Karpas-422 (cell line): ENCODE results near the gene XIAP. TPM values are rescaled to one million over a fixed set of nuclear protein-coding genes. Genes with fewer than 3 reads are reported as not detected.

Source experiments
- DNase-seq: peaks from one replicate; pipeline ENCODE4 v3.0.0-alpha.2; 2015
- H2AFZ ChIP-seq: fragments of 200-600 bp; sonication (generic); 2 replicates; pipeline ENCODE4 v1.6.1; 2014; ENCODE audit warnings: antibody characterized with exemption, low read length, mixed read lengths
- H3K27ac ChIP-seq: fragments of 200-600 bp; sonication (generic); 2 replicates; pipeline ENCODE4 v1.5.1; 2014; ENCODE audit warnings: mild to moderate bottlenecking, low read length, moderate library complexity
- H3K27me3 ChIP-seq: fragments of 200-600 bp; sonication (generic); 2 replicates; pipeline ENCODE4 v1.6.1; 2014; ENCODE audit warnings: low read length, mixed read lengths
- H3K36me3 ChIP-seq: fragments of 200-600 bp; sonication (generic); 2 replicates; pipeline ENCODE4 v1.6.1; 2014; ENCODE audit warnings: low read length, mixed read lengths; ENCODE audit not compliant: insufficient read depth
- H3K4me1 ChIP-seq: fragments of 200-600 bp; sonication (generic); 2 replicates; pipeline ENCODE4 v1.6.1; 2014; ENCODE audit warnings: mild to moderate bottlenecking, low read length, mixed read lengths
- H3K4me2 ChIP-seq: fragments of 200-600 bp; sonication (generic); 2 replicates; pipeline ENCODE4 v1.6.1; 2014; ENCODE audit warnings: low read length, low read depth, mild to moderate bottlenecking; ENCODE audit not compliant: poor library complexity, severe bottlenecking
- H3K4me3 ChIP-seq: fragments of 200-600 bp; sonication (generic); 2 replicates; pipeline ENCODE4 v1.5.1; 2014; ENCODE audit warnings: mild to moderate bottlenecking, antibody characterized with exemption, low read length, mixed read lengths
- H3K79me2 ChIP-seq: fragments of 200-600 bp; sonication (generic); 2 replicates; pipeline ENCODE4 v1.6.1; 2014; ENCODE audit warnings: mild to moderate bottlenecking, low read length, mixed read lengths
- H3K9ac ChIP-seq: fragments of 200-600 bp; sonication (generic); 2 replicates; pipeline ENCODE4 v1.6.0; 2014; ENCODE audit warnings: low read length
- H3K9me2 ChIP-seq: fragments of 200-600 bp; sonication (generic), shearing (Covaris generic); replicated peaks from 2 replicates; pipeline ENCODE4 v1.6.0; 2014; ENCODE audit warnings: mild to moderate bottlenecking, low read length, moderate library complexity; ENCODE audit not compliant: insufficient read depth
- H3K9me3 ChIP-seq: fragments of 300-700, 200-600 bp; sonication (generic); 2 replicates; pipeline ENCODE4 v1.6.1; 2014; ENCODE audit warnings: low read length, mixed read lengths
- H4K20me1 ChIP-seq: fragments of 200-600 bp; sonication (generic); 2 replicates; pipeline ENCODE4 v1.6.1; 2014; ENCODE audit warnings: mild to moderate bottlenecking, antibody characterized with exemption, low read length, low read depth; ENCODE audit not compliant: insufficient read depth
- total RNA-seq: library from RNA; depleted of rRNA; stranded (reverse); fragments of >200 nt; shearing (Covaris generic); gene quantifications from 2 replicates; pipeline ENCODE4 v1.2.3, GENCODE V29; 2014; ENCODE audit warnings: low replicate concordance

Gene XIAP
- total RNA-seq, 1 experiment from 2014 or later, result 20.0 TPM

- H3K27me3 ChIP-seq, result no peaks in the 10 kb centered on the region
- no peaks in the 10 kb centered on the region for H3K79me2 ChIP-seq
- no peak overlapping the region for H3K4me2 ChIP-seq
- H2AFZ ChIP-seq, result no peak overlapping the region
- peaks cover 7% of the 10 kb centered on the region; the same call in 1 of the 2 replicates for H3K4me1 ChIP-seq
- no peak for DNase-seq
- H4K20me1 ChIP-seq, result no peaks in the 10 kb centered on the region
- H3K36me3 ChIP-seq, result no peaks in the 10 kb centered on the region
- H3K4me3 ChIP-seq, result no peak overlapping the region
- no peaks in the 10 kb centered on the region for H3K9me2 ChIP-seq
- H3K27ac ChIP-seq, result no peak overlapping the region
- H3K9ac ChIP-seq, result no peak overlapping the region
- no peaks in the 10 kb centered on the region for H3K9me3 ChIP-seq
Observed at GRCh38 chrX:123854329-123854728, 5.5 kb upstream of the XIAP start.

GRCh38 chrX:123859409-123859845 lies 426 bp upstream of the XIAP start:
- peak overlapping the region; percentile 79 for H3K4me2 ChIP-seq
- H3K9ac ChIP-seq, result peak overlapping the region; percentile 92
- peak overlapping the region; percentile 79 for H3K4me3 ChIP-seq

DNA sequence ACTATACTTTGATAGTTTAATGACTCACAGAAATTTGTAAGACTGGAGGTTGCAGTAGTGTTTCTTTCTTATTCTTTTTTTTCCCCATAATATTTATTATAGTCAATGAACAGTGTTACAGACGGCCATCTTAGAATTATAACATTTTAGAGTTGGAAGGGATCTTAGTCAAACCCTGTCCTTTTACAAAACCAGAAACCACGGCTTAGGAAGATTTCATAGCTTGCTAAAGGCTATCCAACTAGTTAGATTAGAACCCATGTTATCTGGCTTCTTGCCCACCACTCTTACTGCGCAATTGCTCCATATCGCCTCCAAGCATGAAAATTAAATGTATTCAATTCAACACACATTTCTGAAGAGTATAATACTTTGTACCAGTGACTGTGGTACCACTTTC lies 1.1 kb downstream of the XIAP start:
- no peaks in the 10 kb centered on the region for H3K36me3 ChIP-seq
- H3K27ac ChIP-seq, result peak overlapping the region; percentile 89
- peak; percentile 47 for DNase-seq
- peaks cover 56% of the 10 kb centered on the region for H3K79me2 ChIP-seq
- H3K4me2 ChIP-seq, result peak overlapping the region; percentile 74
- no peaks in the 10 kb centered on the region for H4K20me1 ChIP-seq
- H3K4me3 ChIP-seq, result peak overlapping the region; percentile 79
- no peak overlapping the region for H2AFZ ChIP-seq
- peak overlapping the region; percentile 92 for H3K9ac ChIP-seq
- H3K9me3 ChIP-seq, result no peaks in the 10 kb centered on the region
- no peaks in the 10 kb centered on the region for H3K27me3 ChIP-seq
- peaks cover 11% of the 10 kb centered on the region; the same call in 1 of the 2 replicates for H3K4me1 ChIP-seq
- H3K9me2 ChIP-seq, result no peaks in the 10 kb centered on the region

More at GRCh38 chrX:123859409-123859845, 426 bp upstream of the XIAP start:
- Histone ChIP-seq H3K9me3 (no peaks in the 10 kb centered on the region), H4K20me1 (no peaks in the 10 kb centered on the region), H3K27ac (peak overlapping the region; percentile 89), H3K4me1 (peaks cover 11% of the 10 kb centered on the region; the same call in 1 of the 2 replicates), H2AFZ (peak overlapping the region; percentile 72; the same call in 1 of the 2 replicates), H3K36me3 (no peaks in the 10 kb centered on the region), H3K27me3 (no peaks in the 10 kb centered on the region), H3K9me2 (no peaks in the 10 kb centered on the region), H3K79me2 (peaks cover 41% of the 10 kb centered on the region)
- DNase-seq, result no peak

- H2AFZ ChIP-seq, result no peak overlapping the region
- H3K9ac ChIP-seq, result no peak overlapping the region
- H3K79me2 ChIP-seq, result peaks cover 76% of the 10 kb centered on the region
- H3K9me3 ChIP-seq, result no peaks in the 10 kb centered on the region
- H4K20me1 ChIP-seq, result no peaks in the 10 kb centered on the region
- no peaks in the 10 kb centered on the region for H3K9me2 ChIP-seq
- no peak for DNase-seq
- H3K36me3 ChIP-seq, result no peaks in the 10 kb centered on the region
- H3K27ac ChIP-seq, result no peak overlapping the region
- H3K27me3 ChIP-seq, result no peaks in the 10 kb centered on the region
- H3K4me1 ChIP-seq, result no peaks in the 10 kb centered on the region
- H3K4me3 ChIP-seq, result no peak overlapping the region
- no peak overlapping the region for H3K4me2 ChIP-seq
Observed at GRCh38 chrX:123869488-123869887, 9.6 kb downstream of the XIAP start.

DNA sequence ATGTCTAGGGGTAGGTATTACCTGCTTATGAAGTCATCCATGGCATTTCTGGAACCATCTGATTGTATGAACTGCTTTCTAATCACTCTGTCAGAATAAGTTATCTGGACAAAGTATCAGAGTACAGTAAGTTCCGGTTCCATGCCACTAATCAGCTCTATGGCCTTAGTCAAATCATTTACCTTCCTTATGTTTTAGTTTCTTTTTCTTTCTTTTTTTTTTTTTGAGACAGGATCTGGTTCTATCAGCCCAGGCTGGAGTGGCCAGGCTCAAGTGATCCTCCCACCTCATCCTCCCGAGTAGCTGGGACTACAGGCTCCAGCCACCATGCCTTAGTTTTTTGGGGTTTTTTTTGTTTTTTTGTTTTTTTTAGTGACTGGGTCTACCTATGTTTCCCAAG lies 11.5 kb downstream of the XIAP start:
- Histone ChIP-seq H3K4me2 (no peak overlapping the region), H3K27me3 (no peaks in the 10 kb centered on the region), H3K9me3 (no peaks in the 10 kb centered on the region), H3K36me3 (no peaks in the 10 kb centered on the region), H2AFZ (no peak overlapping the region), H3K9ac (no peak overlapping the region), H3K79me2 (peaks cover 71% of the 10 kb centered on the region), H3K4me1 (peaks cover 5% of the 10 kb centered on the region), H3K4me3 (no peak overlapping the region), H4K20me1 (no peaks in the 10 kb centered on the region), H3K27ac (no peak overlapping the region), H3K9me2 (no peaks in the 10 kb centered on the region)
- no peak for DNase-seq

GRCh38 chrX:123873956-123874355 lies 14.1 kb downstream of the XIAP start:
- H3K4me3 ChIP-seq, result no peak overlapping the region
- peaks cover 82% of the 10 kb centered on the region for H3K79me2 ChIP-seq

DNA sequence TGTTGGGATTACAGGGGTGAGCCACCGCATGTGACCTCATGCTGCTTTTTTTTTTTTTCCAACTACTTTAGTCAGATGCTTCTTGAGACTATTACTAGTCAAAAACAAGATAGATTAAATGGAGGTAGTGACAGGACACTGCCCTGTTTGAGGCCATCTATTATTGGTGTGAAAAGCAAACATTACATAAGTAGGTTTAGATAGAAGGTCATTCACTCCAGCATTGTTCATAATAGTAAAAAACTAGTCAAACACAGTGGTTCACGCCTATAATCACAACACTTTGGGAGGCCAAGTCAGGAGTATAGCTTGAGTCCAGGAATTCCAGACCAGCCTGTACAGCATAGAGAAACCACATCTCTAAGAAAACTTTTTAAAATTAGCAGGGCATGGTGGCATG lies 16.3 kb downstream of the XIAP start:
- Histone ChIP-seq H3K4me3 (no peak overlapping the region), H3K9ac (no peak overlapping the region), H3K4me1 (peaks cover 28% of the 10 kb centered on the region), H4K20me1 (no peaks in the 10 kb centered on the region), H2AFZ (no peak overlapping the region), H3K9me2 (no peaks in the 10 kb centered on the region), H3K4me2 (no peak overlapping the region), H3K27ac (no peak overlapping the region), H3K36me3 (no peaks in the 10 kb centered on the region), H3K27me3 (no peaks in the 10 kb centered on the region), H3K79me2 (peaks cover 65% of the 10 kb centered on the region), H3K9me3 (no peaks in the 10 kb centered on the region)
- DNase-seq, result no peak

More at GRCh38 chrX:123873956-123874355, 14.1 kb downstream of the XIAP start:
- no peaks in the 10 kb centered on the region for H3K9me3 ChIP-seq
- no peak for DNase-seq
- no peak overlapping the region for H3K27ac ChIP-seq
- H2AFZ ChIP-seq, result no peak overlapping the region
- no peak overlapping the region for H3K4me2 ChIP-seq
- no peaks in the 10 kb centered on the region for H3K36me3 ChIP-seq
- peaks cover 28% of the 10 kb centered on the region for H3K4me1 ChIP-seq
- H3K9me2 ChIP-seq, result no peaks in the 10 kb centered on the region
- H3K9ac ChIP-seq, result no peak overlapping the region
- H4K20me1 ChIP-seq, result no peaks in the 10 kb centered on the region
- H3K27me3 ChIP-seq, result no peaks in the 10 kb centered on the region

DNA sequence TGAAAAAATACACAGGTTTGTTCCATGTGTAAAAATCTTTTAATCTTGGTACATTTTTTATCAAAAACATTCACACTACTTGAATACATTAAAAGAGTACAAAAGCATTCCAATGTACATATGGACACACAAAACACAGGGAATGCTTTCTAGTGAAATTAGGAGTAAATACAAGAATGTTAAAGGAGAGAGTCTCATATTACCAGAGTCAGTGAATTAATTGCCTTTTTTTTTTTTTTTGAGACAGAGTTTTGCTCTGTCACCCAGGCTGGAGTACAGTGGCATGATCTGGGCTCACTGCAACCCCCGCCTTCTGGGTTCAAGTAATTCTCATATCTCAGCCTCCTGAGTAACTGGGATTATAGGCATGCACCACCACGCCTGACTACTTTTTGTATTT lies 17.0 kb downstream of the XIAP start:
- Histone ChIP-seq H3K9me3 (no peaks in the 10 kb centered on the region), H3K27ac (no peak overlapping the region), H3K4me3 (no peak overlapping the region), H2AFZ (no peak overlapping the region), H3K9me2 (no peaks in the 10 kb centered on the region), H3K4me1 (peaks cover 28% of the 10 kb centered on the region), H3K79me2 (peaks cover 58% of the 10 kb centered on the region), H3K36me3 (no peaks in the 10 kb centered on the region), H3K4me2 (no peak overlapping the region), H3K27me3 (no peaks in the 10 kb centered on the region), H4K20me1 (no peaks in the 10 kb centered on the region), H3K9ac (no peak overlapping the region)
- no peak for DNase-seq
